HEK293T (cell line): Measurements from ENCODE around the gene AUNIP.

Source experiments
- CTCF ChIA-PET: fragments of 350-600 bp; formaldehyde crosslinking; extraction: SDS; loops from one replicate; lab custom pipeline; 2021; ENCODE audit warnings: antibody characterized with exemption, inconsistent platforms; lab: Yijun Ruan, JAX
- POLR2A ChIA-PET: fragments of 350-600 bp; formaldehyde crosslinking; extraction: SDS; loops from one replicate; lab custom pipeline; 2020; ENCODE audit warnings: antibody characterized with exemption, inconsistent platforms; lab: Yijun Ruan, JAX
- DNase-seq: peaks from one replicate; pipeline ENCODE4 v3.0.0; 2012; ENCODE audit warnings: mixed read lengths; ENCODE audit errors: extremely low spot score
- ARNT ChIP-seq: fragments of 450-650 bp; IDR thresholded peaks from 2 replicates; pipeline ENCODE4 v1.6.1; 2017; ENCODE audit warnings: mild to moderate bottlenecking
- BHLHE40 ChIP-seq: fragments of 450-650 bp; IDR thresholded peaks from 2 replicates; pipeline ENCODE4 v1.6.1; 2016; ENCODE audit warnings: mild to moderate bottlenecking, moderate library complexity, borderline replicate concordance
- CTBP1 ChIP-seq: fragments of 450-650 bp; IDR thresholded peaks from 2 replicates; pipeline ENCODE4 v1.6.1; 2016; ENCODE audit warnings: borderline replicate concordance
- ELF4 ChIP-seq: fragments of 450-650 bp; IDR thresholded peaks from 2 replicates; pipeline ENCODE4 v1.6.1; 2017; ENCODE audit warnings: antibody characterized with exemption
- FOXA1 ChIP-seq: fragments of 450-650 bp; IDR thresholded peaks from 2 replicates; pipeline ENCODE4 v1.6.1; 2016; ENCODE audit warnings: mild to moderate bottlenecking
- FOXK2 ChIP-seq: fragments of 450-650 bp; IDR thresholded peaks from 2 replicates; pipeline ENCODE4 v1.6.1; 2016; ENCODE audit warnings: mild to moderate bottlenecking
- FOXM1 ChIP-seq: fragments of 450-650 bp; IDR thresholded peaks from 2 replicates; pipeline ENCODE4 v1.6.1; 2017; ENCODE audit warnings: mild to moderate bottlenecking, borderline replicate concordance
- HDGF ChIP-seq: fragments of 450-650 bp; IDR thresholded peaks from 2 replicates; pipeline ENCODE4 v1.6.1; 2017; ENCODE audit warnings: antibody characterized with exemption, borderline replicate concordance
- L3MBTL2 ChIP-seq: fragments of 450-650 bp; conservative IDR thresholded peaks from 2 replicates; pipeline ENCODE4 v1.6.1; 2016; ENCODE audit warnings: mild to moderate bottlenecking
- LEF1 ChIP-seq: fragments of 450-650 bp; IDR thresholded peaks from 2 replicates; pipeline ENCODE4 v1.6.1; 2017; ENCODE audit warnings: mild to moderate bottlenecking, borderline replicate concordance
- NFRKB ChIP-seq: fragments of 450-650 bp; IDR thresholded peaks from 2 replicates; pipeline ENCODE4 v1.6.1; 2016; ENCODE audit warnings: mild to moderate bottlenecking, moderate library complexity
- SP1 ChIP-seq: fragments of 450-650 bp; IDR thresholded peaks from 2 replicates; pipeline ENCODE4 v1.6.1; 2017
- SUZ12 ChIP-seq: fragments of 450-650 bp; IDR thresholded peaks from 2 replicates; pipeline ENCODE4 v1.6.1; 2016; ENCODE audit warnings: mild to moderate bottlenecking
- TARDBP ChIP-seq: fragments of 450-650 bp; IDR thresholded peaks from 2 replicates; pipeline ENCODE4 v1.6.1; 2016
- ZNF384 ChIP-seq: fragments of 450-650 bp; IDR thresholded peaks from 2 replicates; pipeline ENCODE4 v1.6.1; 2016
- TF ChIP-seq, protein P1 (sequence below): fragments of 450-650 bp; IDR thresholded peaks from 2 replicates; pipeline ENCODE4 v1.6.1; 2016

AUNIP gene

DNA sequence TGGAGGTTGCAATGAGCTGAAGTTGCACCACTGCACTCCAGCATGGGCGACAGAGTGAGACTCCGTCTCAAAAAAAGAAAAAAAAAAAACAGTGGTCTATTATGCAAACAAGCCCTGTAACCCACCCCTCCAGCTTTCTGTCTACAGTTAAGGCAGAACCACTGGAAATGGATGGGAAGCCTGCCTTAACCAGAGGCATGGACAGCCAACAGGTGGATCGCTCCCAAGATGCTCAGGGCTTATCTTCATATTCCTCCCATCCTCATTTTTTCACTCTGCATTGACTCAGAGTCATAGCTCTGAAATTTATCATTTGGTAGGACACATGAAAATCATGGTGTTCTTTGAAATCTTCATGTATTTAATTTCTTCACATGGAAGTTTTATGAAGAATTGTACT is 30.8 kb downstream of the AUNIP start:
- ChIA-PET POLR2A (interaction anchor here (1.1 to 1.7 kb wide), 2 partner anchors 9 to 17 kb away, joined by 4 to 6 read pairs; partner anchors contain the start of gene MTFR1L), CTCF (no interaction called here)
- no peak for TF ChIP-seq FOXM1
- TF ChIP-seq ZNF384, result no peak
- no peak for TF ChIP-seq LEF1
- no peak for TF ChIP-seq CTBP1
- TF ChIP-seq FOXA1, result no peak
- TF ChIP-seq, protein P1, sequence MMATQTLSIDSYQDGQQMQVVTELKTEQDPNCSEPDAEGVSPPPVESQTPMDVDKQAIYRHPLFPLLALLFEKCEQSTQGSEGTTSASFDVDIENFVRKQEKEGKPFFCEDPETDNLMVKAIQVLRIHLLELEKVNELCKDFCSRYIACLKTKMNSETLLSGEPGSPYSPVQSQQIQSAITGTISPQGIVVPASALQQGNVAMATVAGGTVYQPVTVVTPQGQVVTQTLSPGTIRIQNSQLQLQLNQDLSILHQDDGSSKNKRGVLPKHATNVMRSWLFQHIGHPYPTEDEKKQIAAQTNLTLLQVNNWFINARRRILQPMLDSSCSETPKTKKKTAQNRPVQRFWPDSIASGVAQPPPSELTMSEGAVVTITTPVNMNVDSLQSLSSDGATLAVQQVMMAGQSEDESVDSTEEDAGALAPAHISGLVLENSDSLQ, result no peak
- TF ChIP-seq ELF4, result no peak
- TF ChIP-seq BHLHE40, result no peak
- TF ChIP-seq FOXK2, result no peak
- no peak for TF ChIP-seq TARDBP
- no peak for TF ChIP-seq ARNT
- TF ChIP-seq L3MBTL2, result no peak
- TF ChIP-seq HDGF, result no peak
- no peak for TF ChIP-seq NFRKB
- TF ChIP-seq SUZ12, result no peak
- no peak for TF ChIP-seq SP1
- DNase-seq, result no peak

DNA sequence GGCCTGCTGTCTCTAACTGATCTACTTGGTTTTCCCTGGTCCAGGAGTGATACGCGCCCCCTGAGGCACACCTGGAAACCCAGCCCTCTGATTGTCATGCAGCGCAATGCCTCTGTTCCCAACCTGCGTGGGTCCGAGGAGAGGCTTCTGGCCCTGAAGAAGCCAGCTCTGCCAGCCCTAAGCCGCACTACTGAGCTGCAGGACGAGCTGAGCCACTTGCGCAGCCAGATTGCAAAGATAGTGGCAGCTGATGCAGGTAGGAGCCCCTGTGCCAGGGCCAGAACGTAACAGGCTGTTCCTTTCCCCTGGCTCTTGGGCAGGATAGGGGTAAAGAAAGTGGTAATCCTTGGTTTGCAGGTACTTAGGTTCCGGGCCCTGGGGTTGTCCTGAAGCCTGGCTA is 32.7 kb downstream of the AUNIP start:
- POLR2A ChIA-PET, result no interaction called here
- TF ChIP-seq FOXM1 (no peak), NFRKB (no peak), LEF1 (no peak), ELF4 (no peak), FOXA1 (no peak), SUZ12 (no peak), BHLHE40 (no peak), CTBP1 (no peak), ARNT (no peak), HDGF (no peak), SP1 (no peak), TARDBP (no peak), ZNF384 (no peak), FOXK2 (no peak), L3MBTL2 (no peak)
- TF ChIP-seq, protein P1, result no peak
- DNase-seq, result no peak
- CTCF ChIA-PET, result no interaction called here

DNA sequence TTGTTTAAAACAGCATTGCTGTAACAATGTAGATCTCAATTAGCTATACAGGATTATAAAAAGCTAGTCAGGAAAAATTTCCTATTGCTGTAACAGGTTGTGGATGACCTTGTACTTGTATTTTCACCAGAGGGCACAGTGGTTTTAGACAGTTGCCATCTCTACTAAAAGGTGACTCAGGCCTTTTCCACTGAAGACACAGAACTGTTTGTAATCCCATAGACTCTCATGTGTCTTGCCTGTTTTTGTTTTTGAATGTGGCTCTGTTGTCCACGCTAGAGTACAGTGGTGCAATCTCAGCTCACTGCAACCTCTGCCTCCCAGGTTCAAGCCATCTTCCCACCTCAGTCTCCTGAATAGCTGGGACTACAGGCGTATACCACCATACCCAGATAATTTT is 33.7 kb downstream of the AUNIP start:
- ChIA-PET CTCF (no interaction called here), POLR2A (no interaction called here)
- no peak for DNase-seq
- TF ChIP-seq HDGF (no peak), L3MBTL2 (no peak), SP1 (no peak), LEF1 (no peak), CTBP1 (no peak), ARNT (no peak), TARDBP (no peak), FOXM1 (no peak), SUZ12 (no peak), FOXA1 (no peak)

DNA sequence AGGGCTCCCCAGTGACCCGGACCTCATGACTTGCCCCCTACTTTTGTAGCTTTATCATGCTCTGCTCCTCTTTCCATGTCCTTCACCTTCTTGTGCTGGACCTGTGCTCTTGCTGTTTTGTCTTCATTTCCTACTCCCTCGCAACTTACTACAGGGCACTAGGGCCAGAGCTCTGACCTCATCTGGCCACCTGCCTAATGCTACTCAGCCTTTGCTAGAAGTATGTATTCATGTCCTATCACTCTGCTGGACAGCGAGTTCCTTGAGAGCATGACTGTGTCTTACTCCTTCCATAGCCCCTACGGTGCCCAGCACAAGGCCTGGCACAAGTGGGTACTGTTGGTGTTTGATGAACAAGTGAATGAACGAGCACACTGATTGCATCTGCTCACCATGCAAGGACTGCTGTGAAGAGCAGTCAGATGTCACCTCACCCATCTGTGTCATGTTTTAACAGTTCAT is 37.6 kb downstream of the AUNIP start:
- ChIA-PET POLR2A (interaction anchor here (0.8 kb wide), 1 partner anchor 10 kb away, joined by 5 read pairs; no protein-coding TSS in a partner anchor), CTCF (interaction anchor here (1.4 kb wide), 1 partner anchor 24 kb away, joined by 3 read pairs; no protein-coding TSS in a partner anchor)
- TF ChIP-seq TARDBP (no peak), CTBP1 (no peak), ARNT (no peak), ZNF384 (no peak), FOXK2 (no peak), NFRKB (no peak), SUZ12 (no peak), FOXM1 (no peak), L3MBTL2 (no peak), FOXA1 (no peak), BHLHE40 (no peak), SP1 (no peak), HDGF (no peak), LEF1 (no peak), ELF4 (no peak)
- TF ChIP-seq, protein P1, result no peak
- DNase-seq, result no peak

DNA sequence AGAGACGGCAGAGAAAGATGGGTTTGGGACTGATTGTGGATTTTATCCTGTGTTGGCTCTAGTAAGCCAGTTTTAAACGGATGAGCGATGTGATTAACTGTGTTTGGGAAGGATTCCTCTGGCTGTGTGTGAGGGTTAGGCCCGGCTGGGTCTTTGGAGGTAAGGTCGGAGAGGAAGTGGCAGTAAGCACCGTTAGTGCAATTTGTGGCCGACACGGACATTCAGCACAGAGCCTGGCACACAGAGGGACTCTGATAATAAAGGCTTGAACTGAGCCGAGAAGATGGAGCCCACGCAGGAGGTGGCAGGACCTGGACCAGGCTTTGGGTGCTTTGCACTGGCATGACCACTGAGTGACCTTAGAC is 38.2 kb downstream of the AUNIP start:
- TF ChIP-seq SUZ12 (no peak), TARDBP (no peak), SP1 (no peak), BHLHE40 (no peak), FOXK2 (no peak), ARNT (no peak), HDGF (no peak), FOXA1 (no peak), CTBP1 (no peak), L3MBTL2 (no peak), ZNF384 (no peak), NFRKB (no peak), ELF4 (no peak), LEF1 (no peak), FOXM1 (no peak)
- TF ChIP-seq, protein P1, result no peak
- CTCF ChIA-PET, result no interaction called here
- no peak for DNase-seq
- POLR2A ChIA-PET, result interaction anchor here (0.8 kb wide), 1 partner anchor 10 kb away, joined by 5 read pairs; no protein-coding TSS in a partner anchor
